Osteocyte (in vitro differentiated cells): ENCODE data around the gene PRDM2. TPM values are rescaled to one million over a fixed set of nuclear protein-coding genes. Genes with fewer than 3 reads are reported as not detected.

Experiments used
- DNase-seq: peaks from one replicate; pipeline ENCODE4 v3.0.0; 2021; ENCODE audit warnings: mixed read lengths; ENCODE audit not compliant: unreplicated experiment; ENCODE audit errors: extremely low spot score
- H3K27ac Mint-ChIP-seq: one replicate; pipeline ENCODE4 v1.8.0; 2021; ENCODE audit warnings: mild to moderate bottlenecking, mixed read lengths; ENCODE audit not compliant: unreplicated experiment
- H3K27me3 Mint-ChIP-seq: one replicate; pipeline ENCODE4 v1.8.0; 2021; ENCODE audit warnings: mixed read lengths; ENCODE audit not compliant: unreplicated experiment
- H3K36me3 Mint-ChIP-seq: one replicate; pipeline ENCODE4 v1.8.0; 2021; ENCODE audit warnings: mixed read lengths; ENCODE audit not compliant: unreplicated experiment
- H3K4me1 Mint-ChIP-seq: one replicate; pipeline ENCODE4 v1.8.0; 2021; ENCODE audit warnings: mixed read lengths; ENCODE audit not compliant: unreplicated experiment
- H3K4me3 Mint-ChIP-seq: one replicate; pipeline ENCODE4 v1.8.0; 2021; ENCODE audit warnings: mild to moderate bottlenecking, moderate library complexity, mixed read lengths; ENCODE audit not compliant: unreplicated experiment
- H3K9me3 Mint-ChIP-seq: one replicate; pipeline ENCODE4 v1.8.0; 2021; ENCODE audit warnings: mixed read lengths; ENCODE audit not compliant: unreplicated experiment
- CTCF ChIP-seq: fragments of 200-600 bp; sonication (generic); IDR thresholded peaks from 2 replicates; pipeline ENCODE4 v1.5.0; 2021; ENCODE audit warnings: antibody characterized with exemption, mild to moderate bottlenecking, moderate library complexity
- total RNA-seq: library from RNA; stranded (reverse); gene quantifications from 2 replicates; pipeline ENCODE4 v1.2.1, GENCODE V29; 2021

The PRDM2 gene
- total RNA-seq, 1 donor from 2014 or later, result 51.7 TPM

- Mint-ChIP-seq H3K4me3 (no peak overlapping the region), H3K9me3 (peaks cover 3% of the 10 kb centered on the region), H3K4me1 (no peaks in the 10 kb centered on the region), H3K27ac (no peak overlapping the region), H3K36me3 (no peaks in the 10 kb centered on the region), H3K27me3 (peaks cover 2% of the 10 kb centered on the region)
- no peak for DNase-seq
- TF ChIP-seq CTCF, result no peak
Observed at GRCh38 chr1:13662493-13662892, 37.5 kb upstream of the PRDM2 start.

DNA sequence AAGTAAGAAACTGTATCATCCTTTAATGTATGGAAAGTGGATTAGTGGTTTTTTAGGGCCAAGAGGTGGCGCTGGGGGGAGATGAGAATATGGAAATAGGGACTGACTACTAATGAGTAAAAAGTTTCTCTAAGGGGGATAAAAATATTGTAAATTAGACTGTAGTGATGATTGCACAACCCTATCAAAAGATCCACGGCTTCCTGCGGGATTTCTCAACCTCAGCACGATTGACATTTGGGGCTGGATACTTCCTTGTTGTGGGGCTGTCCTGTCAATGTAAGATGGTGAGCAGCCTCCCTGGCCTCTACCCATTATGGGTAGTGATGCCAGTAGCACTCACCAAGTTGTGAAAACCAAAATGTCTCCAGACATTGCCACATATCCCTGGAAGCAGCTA, 36.0 kb upstream of the PRDM2 start:
- peaks cover 3% of the 10 kb centered on the region for H3K9me3 Mint-ChIP-seq
- no peak for TF ChIP-seq CTCF

DNA sequence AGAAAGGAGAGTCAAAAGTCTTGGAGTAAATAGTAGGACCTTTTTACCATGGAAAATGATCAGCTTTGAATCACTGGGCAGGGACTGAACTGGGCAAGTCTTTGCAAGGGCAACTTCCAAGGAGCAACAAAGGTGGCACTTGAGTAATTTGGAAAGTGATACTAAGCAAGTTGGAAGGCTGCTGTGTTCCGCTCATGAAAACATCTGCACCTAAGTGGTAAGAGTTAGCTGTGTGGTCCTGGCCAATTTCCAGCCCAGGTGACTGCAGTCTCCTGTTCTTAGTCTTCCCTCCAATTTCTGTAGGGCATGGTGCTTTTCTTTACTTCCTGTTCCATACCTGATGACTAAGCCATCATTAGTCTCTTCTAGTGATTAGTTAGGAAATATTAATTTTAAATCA, 35.5 kb upstream of the PRDM2 start:
- no peak overlapping the region for H3K4me3 Mint-ChIP-seq
- no peak for DNase-seq
- no peaks in the 10 kb centered on the region for H3K36me3 Mint-ChIP-seq
- no peaks in the 10 kb centered on the region for H3K9me3 Mint-ChIP-seq
- no peak overlapping the region for H3K27ac Mint-ChIP-seq
- H3K27me3 Mint-ChIP-seq, result peaks cover 2% of the 10 kb centered on the region
- H3K4me1 Mint-ChIP-seq, result no peaks in the 10 kb centered on the region
- no peak for TF ChIP-seq CTCF

More for the DNA sequence above, 36.0 kb upstream of the PRDM2 start:
- Mint-ChIP-seq H3K27me3 (peaks cover 2% of the 10 kb centered on the region), H3K4me3 (no peak overlapping the region), H3K36me3 (no peaks in the 10 kb centered on the region), H3K27ac (no peak overlapping the region), H3K4me1 (no peaks in the 10 kb centered on the region)
- DNase-seq, result no peak

GRCh38 chr1:13666317-13666716, 33.7 kb upstream of the PRDM2 start:
- H3K36me3 Mint-ChIP-seq, result no peaks in the 10 kb centered on the region
- no peaks in the 10 kb centered on the region for H3K4me1 Mint-ChIP-seq
- no peak overlapping the region for H3K27ac Mint-ChIP-seq
- no peak overlapping the region for H3K4me3 Mint-ChIP-seq
- no peaks in the 10 kb centered on the region for H3K9me3 Mint-ChIP-seq
- DNase-seq, result no peak
- no peak for TF ChIP-seq CTCF
- H3K27me3 Mint-ChIP-seq, result peaks cover 2% of the 10 kb centered on the region

DNA sequence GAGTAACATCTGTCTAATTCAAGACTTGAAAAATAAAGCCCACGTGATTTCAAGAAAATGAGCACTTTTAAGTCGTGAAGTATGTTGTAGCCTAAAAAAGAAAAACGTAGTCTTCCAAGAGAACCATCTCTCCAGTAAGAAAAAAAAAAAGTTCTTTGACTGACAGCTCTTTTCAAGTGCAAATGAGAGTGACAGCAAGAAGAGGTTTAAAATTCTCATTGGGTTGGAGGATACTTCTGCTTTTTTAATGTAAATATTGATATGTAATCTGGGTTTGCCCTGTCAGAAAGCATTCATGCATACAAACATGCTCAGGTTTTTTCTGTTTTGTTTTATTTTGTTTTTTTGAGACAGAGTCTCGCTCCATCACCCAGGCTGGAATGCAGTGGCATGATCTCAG, 32.3 kb upstream of the PRDM2 start:
- no peak for DNase-seq
- H3K27ac Mint-ChIP-seq, result no peak overlapping the region
- H3K4me3 Mint-ChIP-seq, result no peak overlapping the region
- no peaks in the 10 kb centered on the region for H3K36me3 Mint-ChIP-seq
- no peaks in the 10 kb centered on the region for H3K4me1 Mint-ChIP-seq
- TF ChIP-seq CTCF, result no peak
- H3K9me3 Mint-ChIP-seq, result no peaks in the 10 kb centered on the region
- peaks cover 2% of the 10 kb centered on the region for H3K27me3 Mint-ChIP-seq
